ENCODE data around the gene SOCS7. TPM values are rescaled to one million over a fixed set of nuclear protein-coding genes. Genes with fewer than 3 reads are reported as not detected.

SOCS7 gene
- total RNA-seq, 2 experiments from 2014 or later = 13.7 to 16.9 TPM

GRCh38 chr17:38332735-38333134 lies 18.9 kb upstream of the SOCS7 start:
- POLR2A ChIA-PET = no interaction called here
- Mint-ChIP-seq H3K27me3 (peaks cover 20% of the 10 kb centered on the region), H3K4me3 (no peak overlapping the region), H3K9me3 (no peaks in the 10 kb centered on the region), H3K36me3 (ENCODE audit: low read depth) (no peaks in the 10 kb centered on the region), H3K27ac (no peak overlapping the region), H3K4me1 (ENCODE audit: low read depth) (peaks cover under 1% of the 10 kb centered on the region)
- Histone ChIP-seq H3K9me3 (ENCODE audit: control insufficient read depth in 1 of 2, insufficient read depth in 1 of 2, low read length in 2 of 2) (no peaks in the 10 kb centered on the region), H3K4me3 (ENCODE audit: low read length) (no peak overlapping the region), H3K36me3 (ENCODE audit: insufficient read depth, low read length) (no peaks in the 10 kb centered on the region), H3K27ac (ENCODE audit: low read depth in 1 of 2, low read length in 2 of 2) (no peak overlapping the region), H3K27me3 (ENCODE audit: control insufficient read depth in 1 of 2, insufficient read depth in 2 of 2, low read length in 2 of 2) (no peaks in the 10 kb centered on the region), H3K4me1 (ENCODE audit: insufficient read depth, low read length) (no peaks in the 10 kb centered on the region)
- TF ChIP-seq CTCF (IDR thresholded peaks at IDR 0.05) = no peak
- DNase-seq (no peak), ATAC-seq (ENCODE audit: poor library complexity) (no peak)
- CTCF ChIA-PET = no interaction called here
- intact Hi-C loops (cut with DNase I, micrococcal nuclease) = no loop called here

GRCh38 chr17:38333635-38334295 lies 17.9 kb upstream of the SOCS7 start:
- intact Hi-C loops (cut with DNase I, micrococcal nuclease) = no loop called here
- DNase-seq = peak in 11 of 14 experiments; percentile 4 to 54 (median 23)
- POLR2A ChIA-PET = no interaction called here
- CTCF ChIA-PET = no interaction called here
- Histone ChIP-seq H3K4me3 (ENCODE audit: low read length) (no peak overlapping the region), H3K27me3 (ENCODE audit: control insufficient read depth in 1 of 2, insufficient read depth in 2 of 2, low read length in 2 of 2) (no peaks in the 10 kb centered on the region), H3K27ac (ENCODE audit: low read depth in 1 of 2, low read length in 2 of 2) (no peak overlapping the region), H3K9me3 (ENCODE audit: control insufficient read depth in 1 of 2, insufficient read depth in 1 of 2, low read length in 2 of 2) (no peaks in the 10 kb centered on the region), H3K36me3 (ENCODE audit: insufficient read depth, low read length) (no peaks in the 10 kb centered on the region), H3K4me1 (ENCODE audit: insufficient read depth, low read length) (no peaks in the 10 kb centered on the region)
- Mint-ChIP-seq H3K36me3 (ENCODE audit: low read depth) (no peaks in the 10 kb centered on the region), H3K27ac (no peak overlapping the region), H3K4me1 (ENCODE audit: low read depth) (no peaks in the 10 kb centered on the region), H3K4me3 (no peak overlapping the region), H3K9me3 (no peaks in the 10 kb centered on the region), H3K27me3 (peaks cover 20% of the 10 kb centered on the region)
- ATAC-seq (ENCODE audit: poor library complexity) = peak; percentile 51
- no peak for TF ChIP-seq CTCF (IDR thresholded peaks at IDR 0.05)

GRCh38 chr17:38334480-38335364 lies 16.9 kb upstream of the SOCS7 start:
- Histone ChIP-seq H3K4me1 (ENCODE audit: insufficient read depth, low read length) (no peaks in the 10 kb centered on the region), H3K27me3 (ENCODE audit: control insufficient read depth in 1 of 2, insufficient read depth in 2 of 2, low read length in 2 of 2) (no peaks in the 10 kb centered on the region), H3K36me3 (ENCODE audit: insufficient read depth, low read length) (no peaks in the 10 kb centered on the region), H3K9me3 (ENCODE audit: control insufficient read depth in 1 of 2, insufficient read depth in 1 of 2, low read length in 2 of 2) (no peaks in the 10 kb centered on the region), H3K4me3 (ENCODE audit: low read length) (no peak overlapping the region), H3K27ac (ENCODE audit: low read depth in 1 of 2, low read length in 2 of 2) (no peak overlapping the region)
- Mint-ChIP-seq H3K4me1 (ENCODE audit: low read depth) (no peaks in the 10 kb centered on the region), H3K9me3 (no peaks in the 10 kb centered on the region), H3K27ac (no peak overlapping the region), H3K4me3 (no peak overlapping the region), H3K27me3 (peaks cover 20% of the 10 kb centered on the region), H3K36me3 (ENCODE audit: low read depth) (no peaks in the 10 kb centered on the region)
- CTCF ChIA-PET = no interaction called here
- no peak for DNase-seq
- no peak for TF ChIP-seq CTCF (IDR thresholded peaks at IDR 0.05)
- intact Hi-C loops (cut with DNase I, micrococcal nuclease) = no loop called here
- no peak for ATAC-seq (ENCODE audit: poor library complexity)
- POLR2A ChIA-PET = no interaction called here

Measured in CD4-positive, alpha-beta T cell (primary cell).